HG03565 (cell line): Measurements from ENCODE around the gene PFKL.
A peak's percentile ranks its signal among the peaks of the same experiment; 100 is the strongest.
"Not testable (repeated sequence)": the region's sequence is repeated elsewhere in the genome, so short reads cannot be mapped to it uniquely, and the experiment has no call there.

ENCODE experiments used
- ATAC-seq: cut with Tn5 transposase; IDR thresholded peaks from one replicate; pipeline ENCODE4 v1.9.1; 2021; ENCODE audit warnings: mild to moderate bottlenecking, moderate library complexity; ENCODE audit not compliant: unreplicated experiment

Gene PFKL

GRCh38 chr21:44337941-44338895 is 38.4 kb downstream of the PFKL start:
- no peak for ATAC-seq

- ATAC-seq = peak; percentile 87
These were observed 39.4 kb downstream of the PFKL start, which contains the start of gene CFAP410 for GRCh38 chr21:44338971-44339910. TSS of gene CFAP410 (minus strand) at chr21:44339390. CDS start at chr21:44339194, 196 bp downstream.

GRCh38 chr21:44341726-44342458 is 42.0 kb downstream of the PFKL start:
- ATAC-seq = not testable (repeated sequence)

GRCh38 chr21:44342981-44343380 is 43.1 kb downstream of the PFKL start:
- ATAC-seq = not testable (repeated sequence)

- no peak for ATAC-seq
These were observed 44.8 kb downstream of the PFKL start for GRCh38 chr21:44344541-44345183.

- no peak for ATAC-seq
These were observed 45.6 kb downstream of the PFKL start for GRCh38 chr21:44345495-44345894.

- ATAC-seq = no peak
These were observed 48.1 kb downstream of the PFKL start for GRCh38 chr21:44347911-44348451.

- no peak for ATAC-seq
These were observed 49.0 kb downstream of the PFKL start for GRCh38 chr21:44348861-44349260.

- no peak for ATAC-seq
These were observed 49.6 kb downstream of the PFKL start for GRCh38 chr21:44349416-44349846.

GRCh38 chr21:44349847-44350772 is 50.3 kb downstream of the PFKL start:
- no peak for ATAC-seq

- no peak for ATAC-seq
These were observed 51.1 kb downstream of the PFKL start for GRCh38 chr21:44350773-44351481.

GRCh38 chr21:44351535-44352252 is 51.8 kb downstream of the PFKL start:
- no peak for ATAC-seq

- no peak for ATAC-seq
These were observed 52.5 kb downstream of the PFKL start for GRCh38 chr21:44352253-44352860.

- no peak for ATAC-seq
These were observed 53.5 kb downstream of the PFKL start, which contains the start of gene TRPM2 for GRCh38 chr21:44353191-44353970. TSS of gene TRPM2 (plus strand) at chr21:44353621. CDS start at chr21:44353701, 80 bp downstream.

- ATAC-seq = no peak
These were observed 54.1 kb downstream of the PFKL start for GRCh38 chr21:44354001-44354405.
